OCI-M1 (cell line): ENCODE data around the gene TEKT2.

ENCODE experiments used
- DNase-seq: peaks from one replicate; lab custom pipeline; 2025; lab: John Stamatoyannopoulos, UW

The TEKT2 gene

DNA sequence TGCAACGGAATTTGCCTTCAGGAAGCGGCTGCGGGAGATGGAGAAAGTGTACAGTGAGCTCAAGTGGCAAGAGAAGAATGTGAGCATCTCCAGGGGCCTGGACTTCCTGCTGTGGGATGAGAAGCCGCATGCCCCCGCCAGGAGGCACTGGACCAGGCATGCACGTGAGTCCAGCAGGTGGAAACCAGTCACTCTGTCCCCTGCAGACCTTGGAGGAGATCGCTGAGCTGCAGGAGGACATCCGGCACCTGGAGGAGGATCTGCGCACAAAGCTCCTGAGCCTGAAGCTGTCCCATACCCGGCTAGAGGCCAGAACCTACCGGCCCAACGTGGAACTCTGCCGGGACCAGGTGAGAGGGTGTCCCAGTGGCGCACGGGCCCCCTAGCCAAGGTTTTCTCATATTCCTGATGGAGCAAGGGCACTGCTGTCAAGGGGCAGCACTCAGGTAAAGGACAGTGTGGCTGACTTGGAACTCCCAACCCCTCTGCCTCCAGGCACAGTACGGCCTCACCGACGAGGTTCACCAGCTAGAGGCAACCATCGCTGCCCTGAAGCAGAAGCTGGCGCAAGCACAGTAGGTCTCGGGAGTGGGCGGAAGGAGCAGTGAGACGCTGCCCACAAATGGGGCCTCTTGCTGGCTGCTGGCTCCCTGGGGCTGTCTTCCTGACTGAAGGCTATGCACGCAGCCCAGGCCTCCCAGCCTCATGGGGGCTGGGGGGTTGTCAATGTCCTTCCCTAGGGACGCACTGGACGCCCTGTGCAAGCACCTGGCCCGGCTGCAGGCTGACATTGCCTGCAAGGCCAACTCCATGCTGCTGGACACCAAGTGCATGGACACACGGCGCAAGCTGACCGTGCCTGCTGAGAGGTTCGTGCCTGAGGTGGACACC is 3.6 kb downstream of the TEKT2 start:
- no peak for DNase-seq

DNA sequence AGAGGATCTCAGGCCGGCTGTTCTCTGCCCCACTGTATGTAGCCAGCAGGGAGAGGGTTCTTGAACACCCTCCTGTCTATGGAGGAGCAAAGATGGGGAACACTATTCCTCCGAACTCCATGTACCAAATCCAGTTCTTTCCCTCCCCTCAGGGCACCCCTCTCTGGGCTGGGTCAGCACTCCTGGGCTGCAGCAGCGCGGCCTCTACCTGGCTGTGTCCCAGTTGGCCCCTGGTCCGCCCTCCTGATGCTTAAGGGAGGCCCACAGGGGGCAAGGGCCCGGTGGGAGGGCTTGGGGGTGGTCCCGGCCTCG is 4.3 kb downstream of the TEKT2 start:
- peak; percentile 41 for DNase-seq

DNA sequence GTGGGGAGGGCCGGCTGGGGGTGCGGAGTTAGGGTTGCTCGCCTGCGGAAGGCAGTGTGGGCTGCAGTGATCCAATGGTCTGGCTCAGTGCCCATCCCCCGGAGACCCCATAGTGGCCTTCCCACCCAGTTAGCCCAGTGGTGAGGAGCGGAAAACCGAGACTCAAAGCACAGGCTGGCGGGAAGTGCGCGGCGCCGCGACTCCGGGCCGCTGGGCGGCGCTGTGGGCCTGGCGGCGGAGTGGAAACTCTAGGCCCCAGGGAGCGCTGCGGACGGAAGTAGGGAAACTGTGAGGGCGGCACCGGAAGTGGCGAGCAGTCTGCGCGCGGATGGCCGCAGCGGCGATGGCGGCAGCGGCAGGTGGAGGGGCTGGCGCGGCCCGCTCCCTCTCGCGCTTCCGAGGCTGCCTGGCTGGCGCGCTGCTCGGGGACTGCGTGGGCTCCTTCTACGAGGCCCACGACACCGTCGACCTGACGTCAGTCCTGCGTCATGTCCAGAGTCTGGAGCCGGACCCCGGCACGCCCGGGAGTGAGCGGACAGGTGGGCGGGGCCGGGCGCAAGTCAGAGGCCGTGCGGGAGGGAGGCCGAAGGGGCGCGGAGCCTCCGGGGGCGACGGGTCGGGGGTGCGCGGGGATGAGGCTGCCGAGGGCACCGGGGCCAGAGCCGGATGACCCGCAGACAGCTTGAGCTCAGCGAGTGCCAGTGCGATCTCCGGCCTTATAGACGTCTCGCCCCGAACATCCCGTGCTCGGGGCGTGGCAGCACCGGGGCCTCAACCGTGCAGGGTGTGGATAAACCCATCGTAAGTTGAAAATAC is 4.9 kb downstream of the TEKT2 start, which contains the start of gene ADPRS:
Gene ADPRS (plus strand): TSS at position 316 of the 816 bp plus-strand sequence. CDS start 13 bp downstream, at position 329.
- DNase-seq = peak; percentile 90

DNA sequence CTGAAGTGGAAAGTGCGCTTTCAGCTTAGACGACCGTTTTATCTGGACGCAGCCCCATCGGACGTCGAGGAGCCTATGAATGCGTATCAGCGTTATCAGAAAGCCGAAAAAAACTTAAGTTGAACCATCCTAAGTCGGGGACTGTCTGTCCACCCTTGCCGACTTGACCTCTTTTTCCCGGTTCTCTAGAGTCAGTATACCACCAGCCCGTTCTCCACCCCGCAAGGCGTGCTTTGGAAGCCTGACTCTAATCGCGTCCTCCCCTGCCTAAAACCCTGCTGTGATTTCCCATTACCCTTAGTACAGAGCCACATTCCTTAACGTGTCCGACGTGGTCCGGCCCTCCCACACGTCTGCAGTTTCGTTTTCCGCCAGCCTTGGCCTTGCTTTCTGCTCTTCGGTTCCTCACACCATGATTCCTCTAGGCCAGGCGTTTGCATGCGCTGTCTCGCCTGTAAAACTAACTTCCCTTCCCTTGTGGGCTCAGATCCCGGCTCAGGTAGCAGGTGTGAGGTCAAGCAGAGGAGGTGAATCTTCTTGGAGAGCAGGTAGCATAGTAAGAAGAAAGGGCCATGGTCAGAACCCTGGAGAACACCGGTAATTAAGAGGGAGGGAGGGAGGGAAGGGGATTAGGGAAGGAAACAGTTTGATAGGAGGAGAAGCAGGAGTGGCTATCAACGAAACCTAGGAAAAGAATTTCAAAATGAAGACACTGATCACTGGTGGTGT is 5.7 kb downstream of the TEKT2 start:
- peak; percentile 81 for DNase-seq

DNA sequence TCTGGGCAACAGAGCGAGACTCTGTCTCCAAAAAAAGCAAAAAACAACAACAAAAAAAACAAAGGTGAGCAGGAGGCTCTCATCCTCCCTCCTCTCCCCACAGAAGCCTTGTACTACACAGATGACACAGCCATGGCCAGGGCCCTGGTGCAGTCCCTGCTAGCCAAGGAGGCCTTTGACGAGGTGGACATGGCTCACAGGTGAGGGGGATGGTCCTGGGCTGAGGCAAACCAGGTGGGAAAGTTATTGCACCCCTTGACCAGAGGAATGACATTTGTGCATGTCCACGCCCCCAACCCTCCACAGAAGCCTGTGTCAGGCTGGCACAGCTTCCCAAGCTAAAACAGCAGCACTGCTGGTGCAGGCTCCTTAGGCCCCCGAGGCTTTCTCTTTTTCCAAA is 7.2 kb downstream of the TEKT2 start:
- DNase-seq = no peak

DNA sequence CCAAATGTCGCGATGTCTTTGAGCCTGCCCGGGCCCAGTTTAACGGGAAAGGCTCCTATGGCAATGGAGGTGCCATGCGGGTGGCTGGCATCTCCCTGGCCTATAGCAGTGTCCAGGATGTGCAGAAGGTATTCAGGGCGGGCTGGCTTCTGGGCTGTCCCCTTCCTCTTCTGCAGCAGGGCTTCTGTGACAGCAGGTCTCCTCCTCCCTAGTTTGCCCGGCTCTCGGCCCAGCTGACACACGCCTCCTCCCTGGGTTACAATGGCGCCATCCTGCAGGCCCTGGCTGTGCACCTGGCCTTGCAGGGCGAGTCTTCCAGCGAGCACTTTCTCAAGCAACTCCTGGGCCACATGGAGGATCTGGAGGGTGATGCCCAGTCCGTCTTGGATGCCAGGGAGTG is 7.8 kb downstream of the TEKT2 start:
- no peak for DNase-seq

DNA sequence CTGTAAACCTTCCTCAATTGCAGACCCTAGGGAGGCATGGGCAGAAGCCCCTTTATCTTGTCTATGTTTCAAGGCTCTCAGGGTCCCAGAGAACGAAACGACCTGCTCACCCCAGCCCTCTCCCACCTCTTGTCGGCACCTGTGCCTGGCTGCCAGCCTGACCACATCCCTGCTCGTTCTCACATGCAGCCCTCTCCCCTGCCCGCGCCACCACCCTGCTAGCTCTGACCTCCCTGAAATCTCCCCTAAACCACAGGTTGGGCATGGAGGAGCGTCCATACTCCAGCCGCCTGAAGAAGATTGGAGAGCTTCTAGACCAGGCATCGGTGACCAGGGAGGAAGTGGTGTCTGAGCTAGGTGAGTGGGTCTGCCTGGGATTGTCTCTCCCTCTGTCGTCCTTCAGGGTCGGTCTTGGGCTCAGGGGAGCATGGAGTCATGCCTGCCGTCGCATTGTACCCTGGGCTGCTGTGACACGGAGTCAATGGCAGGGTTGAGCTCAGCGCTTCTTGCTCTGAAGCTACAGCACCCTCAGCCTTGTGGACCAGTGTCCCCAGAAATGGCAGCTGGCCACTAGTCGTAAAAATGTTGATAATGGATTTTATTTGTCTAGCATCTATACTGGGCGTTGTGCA is 8.4 kb downstream of the TEKT2 start:
- no peak for DNase-seq

DNA sequence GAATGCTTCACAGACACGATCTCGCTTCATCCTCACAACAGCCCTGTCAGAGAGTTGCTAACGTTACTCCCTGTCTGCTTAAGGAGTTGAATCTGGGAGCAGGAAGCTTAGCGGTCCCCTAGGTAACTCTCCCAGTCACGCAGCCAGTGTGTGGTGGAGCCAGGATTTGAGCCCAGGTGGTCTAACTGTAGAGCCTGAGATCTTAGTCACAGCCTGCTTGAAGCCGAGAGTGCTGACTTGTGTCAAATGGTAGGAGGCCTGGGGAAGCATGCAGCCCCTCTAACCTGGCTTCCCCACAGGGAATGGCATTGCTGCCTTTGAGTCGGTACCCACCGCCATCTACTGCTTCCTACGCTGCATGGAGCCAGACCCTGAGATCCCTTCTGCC is 8.9 kb downstream of the TEKT2 start:
- DNase-seq = no peak

DNA sequence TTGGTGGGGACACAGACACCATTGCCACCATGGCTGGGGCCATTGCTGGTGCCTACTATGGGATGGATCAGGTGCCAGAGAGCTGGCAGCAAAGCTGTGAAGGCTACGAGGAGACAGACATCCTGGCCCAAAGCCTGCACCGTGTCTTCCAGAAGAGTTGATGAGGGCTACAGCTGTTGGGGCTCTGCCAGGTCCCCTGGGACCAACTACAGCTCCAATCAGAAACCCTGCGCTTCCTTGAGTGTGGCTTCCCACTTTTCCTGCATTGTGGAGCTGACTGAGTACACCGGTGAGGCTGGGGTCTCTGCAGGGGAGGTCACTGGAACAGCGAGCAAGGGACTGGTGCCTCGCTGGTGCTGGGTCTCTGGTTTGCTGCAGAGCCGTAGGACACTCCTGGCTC is 9.3 kb downstream of the TEKT2 start:
- no peak for DNase-seq

DNA sequence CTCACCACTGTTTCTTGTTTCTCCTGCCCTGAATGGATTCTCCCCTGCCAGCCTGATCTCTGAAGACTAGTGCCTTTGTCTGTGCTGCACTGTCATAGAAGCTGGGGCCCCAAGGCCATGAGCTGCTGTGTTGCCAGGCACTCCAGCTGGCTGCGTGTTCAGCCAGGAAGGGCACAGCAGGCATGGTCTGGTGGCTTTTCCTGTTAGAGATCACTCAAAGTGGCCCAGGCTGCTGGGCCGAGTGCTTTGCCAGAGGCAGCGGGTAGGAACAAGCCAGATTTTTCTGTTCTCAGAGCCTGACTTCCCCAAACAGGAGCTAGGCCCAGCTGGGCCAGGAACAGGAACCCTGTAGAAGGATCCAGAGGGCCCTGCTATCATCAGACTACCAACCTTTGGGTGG is 10.0 kb downstream of the TEKT2 start:
- DNase-seq = no peak

DNA sequence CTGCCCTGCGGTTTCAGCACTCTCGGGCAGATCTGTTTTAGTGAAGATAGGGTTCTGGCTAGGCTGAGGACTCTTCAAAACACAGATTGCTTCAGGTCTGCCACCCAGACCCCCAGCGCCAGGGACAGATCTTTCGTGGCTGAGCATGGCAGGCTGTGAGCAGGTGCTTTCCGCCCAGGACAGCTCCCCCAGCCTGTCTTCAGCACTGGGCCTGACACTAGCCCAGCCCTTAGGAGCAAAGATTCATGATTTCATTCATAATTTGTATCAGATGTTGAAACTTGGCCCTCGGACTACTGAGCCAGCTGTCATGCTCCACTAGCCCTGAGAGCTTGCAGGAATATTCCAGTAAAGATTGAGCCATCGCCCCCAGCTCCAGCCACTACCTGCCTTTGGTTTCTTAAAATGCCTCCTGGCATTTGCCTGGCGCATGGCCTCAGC is 10.7 kb downstream of the TEKT2 start:
- DNase-seq = no peak

DNA sequence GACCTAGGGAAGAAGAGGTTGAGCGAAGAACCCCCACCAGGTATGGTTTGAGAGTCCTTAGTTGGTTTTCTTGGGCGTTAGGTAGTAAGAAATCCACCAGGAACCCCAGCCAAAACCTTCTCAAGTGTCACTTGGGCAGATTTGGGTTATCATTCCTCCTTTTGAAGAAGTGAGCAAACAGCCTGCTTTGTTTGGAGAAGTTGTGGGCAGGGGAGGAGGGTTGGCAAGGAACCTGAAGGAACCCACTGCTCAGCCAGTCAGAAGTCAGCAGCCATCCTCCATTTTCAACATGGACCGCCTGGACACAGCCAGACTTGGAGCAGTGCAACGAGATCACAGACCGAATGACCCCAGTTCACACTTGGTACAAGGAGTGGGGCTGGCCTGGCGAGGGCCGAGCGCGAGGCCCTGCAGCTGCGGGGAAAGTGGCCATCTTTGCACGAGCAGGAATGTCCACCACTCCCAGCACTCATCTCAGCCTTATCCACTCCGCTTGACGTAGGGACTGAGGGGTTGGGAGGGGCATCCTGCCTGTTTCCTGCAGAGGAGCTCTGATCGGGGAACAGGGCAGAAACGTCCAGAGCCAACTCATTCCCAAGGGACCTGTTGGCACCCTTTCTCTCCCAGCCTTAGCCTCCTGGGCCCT is 12.0 kb downstream of the TEKT2 start:
- no peak for DNase-seq

DNA sequence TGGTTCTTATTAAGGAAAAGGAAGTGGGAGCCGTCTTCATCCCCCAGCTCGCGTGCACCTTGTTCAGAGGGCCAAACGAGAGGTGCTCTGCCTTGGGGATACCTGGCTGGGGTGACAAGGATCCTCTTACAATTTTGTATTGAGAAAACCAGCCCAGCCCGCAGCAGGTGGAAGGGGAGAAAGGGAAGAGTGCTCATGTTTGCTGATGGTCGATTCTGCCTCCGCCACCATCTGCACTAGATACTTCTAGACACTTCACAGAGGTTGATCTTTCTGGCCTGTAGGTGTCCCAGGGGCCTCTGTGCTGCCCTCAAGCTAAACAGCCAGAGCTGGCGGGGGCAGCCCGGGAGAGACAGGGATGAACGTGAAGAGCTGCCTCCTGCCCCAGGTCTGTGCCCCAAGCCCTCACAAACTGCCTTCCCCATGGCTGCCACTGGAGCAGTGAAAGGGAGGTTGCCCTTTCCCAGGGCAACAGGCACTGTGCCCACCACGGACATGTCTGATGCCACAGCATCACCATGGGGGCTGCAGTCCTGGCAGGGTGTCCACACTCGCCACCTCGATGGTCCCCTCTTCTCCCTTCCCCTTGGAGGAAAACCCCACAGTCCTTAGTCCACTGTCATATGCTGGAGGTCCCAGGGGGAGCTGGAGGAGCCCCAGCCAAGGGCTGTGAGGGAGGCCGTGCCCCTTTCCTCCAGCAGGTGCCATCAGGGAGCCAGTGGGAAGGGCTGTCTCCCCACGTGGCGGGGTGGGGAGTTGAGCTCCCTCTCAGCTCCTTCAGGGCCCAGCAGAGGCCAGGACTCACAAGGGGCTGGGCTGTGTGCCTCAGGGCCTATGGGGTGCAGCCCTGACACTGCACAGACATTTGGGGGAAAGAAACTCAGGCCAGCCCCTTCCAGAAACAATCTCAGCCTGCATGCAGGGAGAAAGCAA is 12.9 kb downstream of the TEKT2 start:
- DNase-seq = peak; percentile 8

DNA sequence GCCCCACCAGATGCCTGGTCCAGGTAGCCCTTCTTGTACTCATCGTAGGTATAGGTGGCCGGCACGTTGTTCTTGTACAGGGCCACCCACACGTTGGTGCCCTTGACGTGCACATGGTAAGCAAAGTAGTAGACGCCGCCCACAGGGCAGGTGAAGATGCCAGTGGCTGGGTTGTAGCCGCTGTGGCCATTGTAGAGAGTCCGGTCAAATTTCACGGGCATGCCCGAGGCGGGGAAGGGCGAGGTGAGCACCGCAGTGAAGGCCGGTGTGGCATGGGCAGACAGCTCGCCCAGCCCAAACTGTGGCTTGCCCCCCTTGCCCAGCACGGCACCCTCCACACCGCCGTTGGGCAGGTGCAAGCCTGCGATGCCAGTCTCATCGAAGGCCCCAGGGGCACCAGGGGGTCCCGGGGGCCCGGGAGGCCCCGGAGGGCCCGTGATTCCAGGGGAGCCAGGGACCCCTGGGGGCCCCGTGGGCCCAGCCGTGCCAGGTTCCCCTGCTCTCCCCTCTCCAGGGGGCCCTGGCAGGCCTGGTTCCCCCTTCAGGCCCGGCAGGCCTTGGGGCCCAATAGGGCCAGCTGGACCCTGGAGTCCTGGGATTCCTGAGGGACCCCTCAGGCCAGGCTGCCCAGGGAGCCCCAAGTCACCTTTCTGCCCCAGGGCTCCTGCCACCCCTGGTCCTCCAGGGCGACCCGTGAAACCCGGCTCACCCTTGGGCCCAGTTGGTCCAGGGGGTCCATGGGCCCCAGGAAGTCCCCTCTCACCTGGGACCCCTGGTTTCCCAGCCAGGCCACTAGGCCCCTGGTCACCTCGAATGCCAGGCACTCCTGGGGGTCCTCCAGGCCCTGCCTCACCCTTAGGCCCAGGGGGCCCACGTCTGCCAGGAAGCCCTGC is 14.0 kb downstream of the TEKT2 start:
- DNase-seq = no peak

DNA sequence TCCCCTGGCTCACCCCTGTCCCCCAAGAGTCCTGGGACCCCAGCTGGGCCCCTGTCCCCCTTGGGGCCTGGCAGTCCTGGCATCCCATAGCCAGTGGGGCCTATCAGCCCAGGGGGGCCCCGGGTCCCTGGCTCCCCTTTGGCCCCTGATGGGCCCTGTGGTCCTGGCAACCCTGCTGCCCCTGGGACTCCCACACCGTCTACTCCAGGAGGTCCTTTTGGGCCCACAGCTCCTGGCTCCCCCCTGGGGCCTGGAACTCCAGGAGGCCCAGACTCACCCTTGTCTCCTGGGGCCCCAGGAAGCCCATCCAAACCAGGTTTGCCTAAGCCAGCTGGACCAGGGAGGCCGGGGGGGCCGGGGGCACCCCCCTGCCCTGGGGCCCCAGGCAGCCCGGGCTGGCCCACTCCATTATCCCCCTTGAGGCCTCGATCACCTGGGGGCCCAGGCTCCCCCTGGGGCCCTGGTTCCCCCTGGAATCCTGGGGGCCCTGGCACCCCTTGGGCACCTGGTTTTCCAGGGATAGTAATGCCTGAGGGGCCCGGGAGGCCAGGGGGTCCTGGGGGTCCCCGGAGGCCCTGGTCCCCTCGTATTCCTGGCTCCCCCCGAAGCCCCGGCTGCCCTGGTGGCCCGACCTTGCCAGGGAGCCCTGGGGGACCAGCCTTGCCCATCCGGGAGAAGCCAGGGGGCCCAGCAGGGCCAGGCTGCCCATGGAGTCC is 14.9 kb downstream of the TEKT2 start:
- no peak for DNase-seq

DNA sequence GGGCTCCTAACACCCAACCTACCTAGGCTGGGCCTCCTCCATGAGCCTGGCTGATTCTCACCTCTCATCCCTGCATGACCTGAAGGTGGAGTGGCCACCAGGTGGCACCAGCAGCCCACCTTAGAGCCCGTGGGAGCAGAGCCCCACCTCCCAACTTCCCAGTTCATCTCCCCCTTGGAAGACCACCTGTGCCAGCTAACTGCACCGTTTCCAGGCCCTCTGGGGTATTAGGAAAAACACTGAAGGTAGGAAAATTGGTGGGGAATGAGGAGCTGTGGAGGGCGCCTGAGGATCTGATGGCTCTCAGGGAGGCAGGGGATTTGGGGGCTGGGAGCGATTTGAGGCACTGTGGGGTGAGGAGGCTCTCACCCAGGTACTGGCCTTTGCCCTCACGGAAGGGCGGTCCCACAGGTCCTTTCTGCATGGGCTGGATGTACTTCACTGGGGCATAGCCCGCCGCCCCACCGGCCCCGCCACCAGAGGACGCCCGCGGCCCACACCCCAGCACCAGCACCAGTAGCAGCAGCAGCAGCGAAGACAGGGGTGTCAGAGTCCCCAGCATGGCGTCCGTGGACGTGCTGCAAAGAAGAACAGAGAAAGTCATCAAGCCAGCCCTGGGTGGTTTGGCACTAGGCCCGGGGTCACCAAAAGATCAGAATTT is 15.9 kb downstream of the TEKT2 start:
- peak; percentile 86 for DNase-seq

DNA sequence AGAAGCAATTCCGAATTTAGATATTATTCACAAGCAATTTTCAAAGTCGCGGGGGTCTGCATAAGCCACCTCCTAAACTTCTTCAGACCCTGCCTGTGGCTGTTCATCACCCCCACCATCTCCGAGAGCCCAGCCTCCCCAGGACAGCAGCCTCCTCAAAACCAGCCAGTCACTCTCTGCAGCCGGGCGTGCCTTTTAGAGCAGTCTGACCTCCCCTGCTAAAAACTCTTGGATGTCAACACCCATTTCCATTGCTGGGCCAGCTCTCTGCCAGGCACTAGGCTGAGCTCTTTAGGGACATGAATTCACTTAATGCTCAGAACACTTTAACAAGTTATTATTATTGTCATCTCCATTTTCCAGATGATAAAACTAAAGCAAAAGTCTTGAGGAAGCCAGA is 16.5 kb downstream of the TEKT2 start:
- DNase-seq = peak; percentile 43

DNA sequence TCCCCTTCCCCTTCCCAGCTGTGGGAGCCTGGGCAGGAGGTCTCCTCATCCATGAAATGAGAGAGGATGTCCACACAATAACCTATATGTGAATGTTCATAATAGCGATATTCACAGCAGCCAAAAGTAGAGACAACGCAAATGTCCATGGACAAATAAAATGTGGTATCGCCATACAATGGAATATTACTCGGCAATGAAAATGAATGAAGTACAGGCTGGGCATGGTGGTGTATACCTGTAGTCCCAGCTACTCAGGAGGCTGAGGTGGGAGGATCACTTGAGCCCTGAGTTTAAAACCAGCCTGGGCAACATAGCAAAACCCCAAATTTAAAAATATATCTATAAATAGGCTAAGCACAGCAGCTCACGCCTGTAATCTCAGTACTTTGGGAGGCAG is 17.7 kb downstream of the TEKT2 start:
- DNase-seq = no peak
